Mesenchymal stem cell (in vitro differentiated cells and primary cell): ENCODE measurements around the gene LCE4A.

ENCODE experiments used
- DNase-seq: peaks from one replicate; pipeline ENCODE4 v3.0.0-alpha.2; 2013
- H2AFZ ChIP-seq: one replicate; pipeline ENCODE4 v1.6.1; 2013; ENCODE audit warnings: low read depth, mild to moderate bottlenecking, control low read depth, inconsistent platforms, low read length, moderate library complexity
- H2AK5ac ChIP-seq: 2 replicates; pipeline ENCODE4 v1.6.1; 2013; ENCODE audit warnings: low read length, moderate library complexity, mild to moderate bottlenecking, inconsistent platforms; ENCODE audit not compliant: severe bottlenecking
- H2BK120ac ChIP-seq: one replicate; pipeline ENCODE4 v1.6.1; 2013; ENCODE audit warnings: low read depth, mild to moderate bottlenecking, inconsistent platforms, low read length, moderate library complexity
- H2BK12ac ChIP-seq, 2 experiments: one replicate each; pipeline ENCODE4 v1.6.1; 2013; ENCODE audit warnings: inconsistent platforms in 2 of 2, low read length in 2 of 2, mild to moderate bottlenecking in 2 of 2, moderate library complexity in 2 of 2, control low read depth in 1 of 2
- H2BK15ac ChIP-seq: one replicate; pipeline ENCODE4 v1.6.1; 2013; ENCODE audit warnings: mild to moderate bottlenecking, low read depth, inconsistent platforms; ENCODE audit not compliant: poor library complexity, severe bottlenecking
- H2BK5ac ChIP-seq: 2 replicates; pipeline ENCODE4 v1.6.1; 2013; ENCODE audit warnings: low read depth, mild to moderate bottlenecking, low read length, control low read depth, inconsistent platforms; ENCODE audit not compliant: poor library complexity, severe bottlenecking
- H3K14ac ChIP-seq, 2 experiments: one replicate each; pipeline ENCODE4 v1.6.1; 2013; ENCODE audit warnings: inconsistent platforms in 2 of 2, low read length in 2 of 2, control low read depth in 1 of 2, mild to moderate bottlenecking in 1 of 2, moderate library complexity in 1 of 2
- H3K18ac ChIP-seq, 2 experiments: one replicate each; pipeline ENCODE4 v1.6.1; 2013; ENCODE audit warnings: inconsistent platforms in 2 of 2, low read length in 2 of 2, control low read depth in 1 of 2, low read depth in 1 of 2, mild to moderate bottlenecking in 1 of 2
- H3K23ac ChIP-seq, 2 experiments: one replicate each; pipeline ENCODE4 v1.6.1; 2013; ENCODE audit warnings: inconsistent platforms in 2 of 2, low read length in 2 of 2, mild to moderate bottlenecking in 2 of 2, moderate library complexity in 2 of 2, control low read depth in 1 of 2
- H3K27ac ChIP-seq: 2 replicates; pipeline ENCODE4 v1.5.1; 2013; ENCODE audit warnings: mild to moderate bottlenecking, moderate library complexity, low read length, control low read depth, inconsistent platforms; ENCODE audit not compliant: poor library complexity, severe bottlenecking
- H3K27me3 ChIP-seq, 2 experiments: 2 replicates each; pipeline versions ENCODE4 v1.6.1 to v1.7.0; 2013; ENCODE audit warnings: low read length in 2 of 2, mild to moderate bottlenecking in 2 of 2, moderate library complexity in 2 of 2, control low read depth in 1 of 2, inconsistent platforms in 1 of 2; ENCODE audit not compliant: control insufficient read depth in 1 of 2, insufficient read depth in 1 of 2
- H3K36me3 ChIP-seq, 2 experiments: 2 replicates each; pipeline versions ENCODE4 v1.6.1 to v1.7.0; 2013; ENCODE audit warnings: low read length in 2 of 2, control low read depth in 1 of 2, inconsistent platforms in 1 of 2, low read depth in 1 of 2, mild to moderate bottlenecking in 1 of 2; ENCODE audit not compliant: insufficient read depth in 2 of 2, control insufficient read depth in 1 of 2
- H3K4ac ChIP-seq, 2 experiments: one replicate each; pipeline ENCODE4 v1.6.1; 2013; ENCODE audit warnings: inconsistent platforms in 2 of 2, low read length in 2 of 2, mild to moderate bottlenecking in 2 of 2, moderate library complexity in 2 of 2, control low read depth in 1 of 2, low read depth in 1 of 2
- H3K4me1 ChIP-seq: 2 replicates; pipeline ENCODE4 v1.6.1; 2013; ENCODE audit warnings: low read depth, low read length, control low read depth; ENCODE audit not compliant: control insufficient read depth, insufficient read depth
- H3K4me2 ChIP-seq: 2 replicates; pipeline ENCODE4 v1.6.1; 2013; ENCODE audit warnings: low read length, mild to moderate bottlenecking, inconsistent platforms; ENCODE audit not compliant: poor library complexity, severe bottlenecking
- H3K4me3 ChIP-seq, 2 experiments: 2 replicates each; pipeline versions ENCODE4 v1.5.1 to v1.7.0; 2013; ENCODE audit warnings: low read length in 2 of 2, mild to moderate bottlenecking in 2 of 2, control low read depth in 1 of 2, low read depth in 1 of 2; ENCODE audit not compliant: insufficient read depth in 1 of 2
- H3K79me1 ChIP-seq: replicated peaks from 2 replicates; pipeline ENCODE4 v1.6.1; 2013; ENCODE audit warnings: mild to moderate bottlenecking, control low read depth, low read length, inconsistent platforms; ENCODE audit not compliant: poor library complexity, severe bottlenecking
- H3K9ac ChIP-seq: 2 replicates; pipeline ENCODE4 v1.7.0; 2013; ENCODE audit warnings: mild to moderate bottlenecking, low read length, moderate library complexity
- H3K9me3 ChIP-seq: 2 replicates; pipeline ENCODE4 v1.7.0; 2013; ENCODE audit warnings: mild to moderate bottlenecking, low read length; ENCODE audit not compliant: control insufficient read depth
- H4K8ac ChIP-seq: one replicate; pipeline ENCODE4 v1.6.1; 2013; ENCODE audit warnings: inconsistent platforms, mild to moderate bottlenecking, low read length, moderate library complexity
- H4K91ac ChIP-seq: one replicate; pipeline ENCODE4 v1.6.1; 2013; ENCODE audit warnings: mild to moderate bottlenecking, low read length, inconsistent platforms
- WGBS: methylation state at CpG from one replicate; pipeline ENCODE4 v1.1.7; 2013; ENCODE audit warnings: mixed read lengths; 5-methylcytosine and 5-hydroxymethylcytosine counted together

Gene LCE4A

DNA sequence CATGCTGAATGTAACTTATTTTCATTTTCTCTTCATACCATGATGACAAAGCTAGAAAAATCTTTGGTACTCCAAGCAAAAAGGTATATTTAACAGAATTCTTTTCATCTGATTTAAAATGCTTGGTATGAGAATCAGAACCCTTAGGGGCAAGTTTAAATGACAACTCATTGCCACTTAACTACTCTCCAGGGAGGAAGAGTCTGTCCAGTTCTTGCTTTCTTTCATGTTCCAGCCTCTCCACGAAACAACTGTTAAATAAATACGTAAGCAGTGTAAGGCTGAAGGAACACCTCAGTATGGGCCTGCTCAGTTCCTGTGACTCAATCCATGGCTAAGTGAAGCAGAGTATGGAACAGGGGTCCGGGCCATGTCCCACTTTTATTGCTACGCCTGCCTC, 8.2 kb upstream of the LCE4A start:
- H4K91ac ChIP-seq = no peak overlapping the region
- no peak overlapping the region for H2BK12ac ChIP-seq
- H3K23ac ChIP-seq = no peak overlapping the region
- no peak for DNase-seq
- no peak overlapping the region for H4K8ac ChIP-seq
- H3K14ac ChIP-seq = no peak overlapping the region
- H3K9ac ChIP-seq = no peak overlapping the region
- H3K4me3 ChIP-seq = no peak overlapping the region
- H3K79me1 ChIP-seq = no peaks in the 10 kb centered on the region
- no peak overlapping the region for H3K18ac ChIP-seq
- H3K27me3 ChIP-seq = no peaks in the 10 kb centered on the region
- H2AK5ac ChIP-seq = no peak overlapping the region
- H3K4me2 ChIP-seq = no peak overlapping the region
- no peak overlapping the region for H2AFZ ChIP-seq
- WGBS = 96% methylated on average over 2 of the region's 4 CpGs
- no peak overlapping the region for H2BK120ac ChIP-seq
- no peak overlapping the region for H3K4ac ChIP-seq
- no peak overlapping the region for H2BK5ac ChIP-seq
- H3K27ac ChIP-seq = no peak overlapping the region
- no peak overlapping the region for H2BK15ac ChIP-seq
- no peaks in the 10 kb centered on the region for H3K36me3 ChIP-seq
- H3K4me1 ChIP-seq = no peaks in the 10 kb centered on the region
- H3K9me3 ChIP-seq = peaks cover 5% of the 10 kb centered on the region

DNA sequence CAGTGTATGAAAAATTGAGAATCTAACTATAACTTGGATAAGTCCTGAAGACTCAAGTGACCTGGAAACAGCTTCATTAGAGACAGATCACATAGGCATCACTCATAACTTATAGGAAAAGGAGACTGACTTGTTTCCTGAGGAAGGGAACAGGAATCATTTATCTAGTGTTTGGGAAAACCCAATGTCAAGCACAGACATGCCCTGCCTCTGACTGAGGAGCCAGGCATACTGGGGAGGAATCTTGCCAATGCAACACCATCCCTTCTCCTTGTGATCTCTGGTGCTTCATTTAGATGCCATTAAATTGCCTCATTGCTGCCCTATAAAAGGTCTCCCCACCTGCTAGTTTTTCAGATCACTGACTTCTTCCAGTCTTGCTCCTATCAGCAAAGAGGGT, 10.3 kb downstream of the LCE4A start:
- Histone ChIP-seq H3K4ac (no peak overlapping the region), H2BK5ac (no peak overlapping the region), H4K8ac (no peak overlapping the region)

DNA sequence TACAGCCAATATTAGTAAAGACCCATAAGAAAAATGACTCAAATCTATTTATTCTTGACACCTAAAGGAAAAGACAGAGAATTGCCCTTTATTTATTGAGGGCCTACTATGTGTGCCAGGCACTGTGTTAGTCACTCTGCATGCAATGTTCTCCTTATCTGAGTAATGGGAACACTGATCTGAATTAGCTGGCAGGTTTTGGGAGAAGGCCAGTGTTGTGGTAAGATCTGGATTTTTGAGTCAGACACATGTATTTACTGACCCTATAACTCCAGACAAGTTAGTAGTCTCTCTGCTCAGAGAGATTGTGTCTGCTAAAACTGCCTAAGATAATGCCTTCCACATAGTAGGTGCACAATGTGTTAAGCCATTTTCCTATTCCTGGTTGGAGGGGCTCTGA, 17.3 kb downstream of the LCE4A start:
- H3K27me3 ChIP-seq = peaks cover 0 to 6% of the 10 kb centered on the region in 2 experiments
- H2BK12ac ChIP-seq = no peak overlapping the region
- no peak overlapping the region for H3K18ac ChIP-seq
- no peak overlapping the region for H3K27ac ChIP-seq
- no peak overlapping the region for H2BK120ac ChIP-seq
- no peak overlapping the region for H3K4me2 ChIP-seq
- H3K4me1 ChIP-seq = no peaks in the 10 kb centered on the region
- H3K9me3 ChIP-seq = no peaks in the 10 kb centered on the region
- no peak overlapping the region for H3K9ac ChIP-seq
- no peak overlapping the region for H2BK5ac ChIP-seq
- H3K4me3 ChIP-seq = no peak overlapping the region
- no peak overlapping the region for H3K23ac ChIP-seq
- no peak overlapping the region for H2BK15ac ChIP-seq
- no peak overlapping the region for H2AK5ac ChIP-seq
- H3K79me1 ChIP-seq = no peaks in the 10 kb centered on the region
- H3K4ac ChIP-seq = no peak overlapping the region
- H4K8ac ChIP-seq = no peak overlapping the region
- no peak overlapping the region for H3K14ac ChIP-seq
- H3K36me3 ChIP-seq = no peaks in the 10 kb centered on the region
- no peak overlapping the region for H4K91ac ChIP-seq
- DNase-seq = no peak
- no peak overlapping the region for H2AFZ ChIP-seq

More for the DNA sequence above, 10.3 kb downstream of the LCE4A start:
- Histone ChIP-seq H3K4me3 (no peak overlapping the region), H3K36me3 (no peaks in the 10 kb centered on the region), H2BK12ac (no peak overlapping the region), H2BK15ac (no peak overlapping the region), H2AFZ (no peak overlapping the region), H3K9me3 (peaks cover 8% of the 10 kb centered on the region), H4K91ac (no peak overlapping the region), H3K79me1 (no peaks in the 10 kb centered on the region), H2AK5ac (no peak overlapping the region), H3K27me3 (peaks cover 0 to 15% of the 10 kb centered on the region in 2 experiments), H3K23ac (no peak overlapping the region), H3K4me2 (no peak overlapping the region), H3K18ac (no peak overlapping the region), H3K14ac (no peak overlapping the region), H3K9ac (no peak overlapping the region), H3K27ac (no peak overlapping the region), H2BK120ac (no peak overlapping the region), H3K4me1 (no peaks in the 10 kb centered on the region)
- no peak for DNase-seq

DNA sequence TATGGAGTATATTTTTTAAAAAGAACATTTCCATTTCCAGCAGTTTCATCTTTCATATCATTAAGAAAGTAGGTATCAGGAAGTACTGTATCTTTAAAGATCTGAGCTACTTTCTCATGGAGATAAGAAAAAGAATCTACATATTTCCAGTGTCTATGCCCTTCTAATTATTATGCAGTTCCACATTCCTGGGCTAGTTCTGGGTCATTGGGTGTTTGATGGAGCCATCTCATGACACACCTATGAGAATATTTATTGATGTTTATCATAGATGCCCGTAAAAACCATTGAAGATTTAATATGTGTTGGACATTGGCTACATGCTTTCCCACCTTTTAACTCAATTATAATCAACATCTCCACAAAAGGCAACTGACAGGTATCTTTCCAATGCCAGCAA, 21.0 kb downstream of the LCE4A start:
- H3K9me3 ChIP-seq = no peaks in the 10 kb centered on the region
- no peak for DNase-seq
- H2BK12ac ChIP-seq = no peak overlapping the region
- H4K91ac ChIP-seq = no peak overlapping the region
- no peaks in the 10 kb centered on the region for H3K27me3 ChIP-seq
- no peak overlapping the region for H3K14ac ChIP-seq
- H2AFZ ChIP-seq = no peak overlapping the region
- H4K8ac ChIP-seq = no peak overlapping the region
- no peak overlapping the region for H3K9ac ChIP-seq
- no peak overlapping the region for H2BK15ac ChIP-seq
- H3K79me1 ChIP-seq = no peaks in the 10 kb centered on the region
- no peak overlapping the region for H2AK5ac ChIP-seq
- no peak overlapping the region for H2BK5ac ChIP-seq
- no peak overlapping the region for H3K18ac ChIP-seq
- no peak overlapping the region for H3K27ac ChIP-seq
- no CpG with 5 or more reads among the region's 1 CpG for WGBS
- no peaks in the 10 kb centered on the region for H3K36me3 ChIP-seq
- H3K4me1 ChIP-seq = no peaks in the 10 kb centered on the region
- no peak overlapping the region for H3K4ac ChIP-seq
- no peak overlapping the region for H3K4me2 ChIP-seq
- H3K23ac ChIP-seq = no peak overlapping the region
- no peak overlapping the region for H3K4me3 ChIP-seq
- H2BK120ac ChIP-seq = no peak overlapping the region
